Measurements from ENCODE around the gene PHLPP2. TPM values are rescaled to one million over a fixed set of nuclear protein-coding genes. Genes with fewer than 3 reads are reported as not detected.
"Not testable (repeated sequence)": the region's sequence is repeated elsewhere in the genome, so short reads cannot be mapped to it uniquely, and the experiment has no call there.

The PHLPP2 gene
- total RNA-seq, 1 experiment from 2014 or later = 10.5 TPM

DNA sequence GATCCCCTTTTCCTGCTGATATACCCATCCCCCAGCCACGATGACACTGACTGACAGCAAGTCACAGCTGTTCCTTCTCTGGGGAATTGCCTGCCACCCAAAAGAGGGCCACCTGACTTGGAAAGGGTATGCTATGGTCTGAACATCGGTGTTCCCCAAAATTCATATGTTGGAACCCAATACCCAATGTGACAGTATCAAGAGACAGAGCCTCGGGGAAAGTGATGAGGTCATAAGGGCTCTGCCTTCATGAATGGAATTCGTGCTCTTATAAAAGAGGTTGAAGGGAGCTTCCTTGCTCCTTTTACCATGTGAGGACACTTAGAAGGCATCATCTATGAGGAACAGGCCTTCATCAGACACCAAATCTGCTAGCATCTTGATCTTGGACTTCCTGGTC lies 106.1 kb downstream of the PHLPP2 start:
- Mint-ChIP-seq H3K4me3 (ENCODE audit: unreplicated experiment) (no peak overlapping the region), H3K4me1 (ENCODE audit: insufficient read depth, unreplicated experiment) (no peaks in the 10 kb centered on the region), H3K36me3 (ENCODE audit: insufficient read depth, unreplicated experiment) (no peaks in the 10 kb centered on the region), H3K27ac (ENCODE audit: low read depth, unreplicated experiment) (no peak overlapping the region), H3K27me3 (ENCODE audit: insufficient read depth, unreplicated experiment) (peaks cover 17% of the 10 kb centered on the region), H3K9me3 (ENCODE audit: unreplicated experiment) (no peaks in the 10 kb centered on the region)
- intact Hi-C loops (cut with micrococcal nuclease) = loop anchor here (10.0 kb wide), 1 partner anchor 114 kb away; no protein-coding TSS in a partner anchor
- no peak for DNase-seq (ENCODE audit: unreplicated experiment)
- no TSS peak for BruUV-seq (replicated peaks)
- ChIA-PET POLR2A (no interaction called here), CTCF (interaction anchor here (1.0 kb wide), 1 partner anchor 8 kb away, joined by 5 read pairs; no protein-coding TSS in a partner anchor)
- TF ChIP-seq, protein P1, sequence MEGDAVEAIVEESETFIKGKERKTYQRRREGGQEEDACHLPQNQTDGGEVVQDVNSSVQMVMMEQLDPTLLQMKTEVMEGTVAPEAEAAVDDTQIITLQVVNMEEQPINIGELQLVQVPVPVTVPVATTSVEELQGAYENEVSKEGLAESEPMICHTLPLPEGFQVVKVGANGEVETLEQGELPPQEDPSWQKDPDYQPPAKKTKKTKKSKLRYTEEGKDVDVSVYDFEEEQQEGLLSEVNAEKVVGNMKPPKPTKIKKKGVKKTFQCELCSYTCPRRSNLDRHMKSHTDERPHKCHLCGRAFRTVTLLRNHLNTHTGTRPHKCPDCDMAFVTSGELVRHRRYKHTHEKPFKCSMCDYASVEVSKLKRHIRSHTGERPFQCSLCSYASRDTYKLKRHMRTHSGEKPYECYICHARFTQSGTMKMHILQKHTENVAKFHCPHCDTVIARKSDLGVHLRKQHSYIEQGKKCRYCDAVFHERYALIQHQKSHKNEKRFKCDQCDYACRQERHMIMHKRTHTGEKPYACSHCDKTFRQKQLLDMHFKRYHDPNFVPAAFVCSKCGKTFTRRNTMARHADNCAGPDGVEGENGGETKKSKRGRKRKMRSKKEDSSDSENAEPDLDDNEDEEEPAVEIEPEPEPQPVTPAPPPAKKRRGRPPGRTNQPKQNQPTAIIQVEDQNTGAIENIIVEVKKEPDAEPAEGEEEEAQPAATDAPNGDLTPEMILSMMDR (IDR thresholded peaks at IDR 0.05; ENCODE audit: unreplicated experiment) = no peak

- H3K4me3 Mint-ChIP-seq (ENCODE audit: unreplicated experiment); POLR2A ChIA-PET; BruUV-seq (replicated peaks); DNase-seq (ENCODE audit: unreplicated experiment); H3K9me3 Mint-ChIP-seq (ENCODE audit: unreplicated experiment); H3K4me1 Mint-ChIP-seq (ENCODE audit: insufficient read depth, unreplicated experiment); H3K36me3 Mint-ChIP-seq (ENCODE audit: insufficient read depth, unreplicated experiment); H3K27ac Mint-ChIP-seq (ENCODE audit: low read depth, unreplicated experiment): not testable (repeated sequence)
- CTCF ChIA-PET = interaction anchor here (1.1 to 2.4 kb wide), 3 partner anchors 41 to 202 kb away, joined by 3 to 8 read pairs (median 7); no protein-coding TSS in a partner anchor
- peaks cover 17% of the 10 kb centered on the region for H3K27me3 Mint-ChIP-seq (ENCODE audit: insufficient read depth, unreplicated experiment)
- intact Hi-C loops (cut with micrococcal nuclease) = loop anchor here (10.0 kb wide), 1 partner anchor 110 kb away; no protein-coding TSS in a partner anchor
Observed at GRCh38 chr16:71614956-71615355, 109.5 kb downstream of the PHLPP2 start.

- Mint-ChIP-seq H3K4me1 (ENCODE audit: insufficient read depth, unreplicated experiment) (no peaks in the 10 kb centered on the region), H3K9me3 (ENCODE audit: unreplicated experiment) (no peaks in the 10 kb centered on the region), H3K27me3 (ENCODE audit: insufficient read depth, unreplicated experiment) (no peaks in the 10 kb centered on the region), H3K27ac (ENCODE audit: low read depth, unreplicated experiment) (no peak overlapping the region), H3K4me3 (ENCODE audit: unreplicated experiment) (no peak overlapping the region), H3K36me3 (ENCODE audit: insufficient read depth, unreplicated experiment) (no peaks in the 10 kb centered on the region)
- BruUV-seq (replicated peaks) = no TSS peak
- DNase-seq (ENCODE audit: unreplicated experiment) = peak; percentile 65
- TF ChIP-seq, protein P1 (IDR thresholded peaks at IDR 0.05; ENCODE audit: unreplicated experiment) = peak; percentile 90
- intact Hi-C loops (cut with micrococcal nuclease) = loop anchor here (1.0 to 10.0 kb wide), 3 partner anchors 46 to 199 kb away; no protein-coding TSS in a partner anchor
- CTCF ChIA-PET = interaction anchor here (0.6 to 3.3 kb wide), 59 partner anchors 9 to 351 kb away, joined by 3 to 50 read pairs (median 4); partner anchors contain the start of genes CHST4, MARVELD3 and TAT
- POLR2A ChIA-PET = interaction anchor here (0.6 to 1.6 kb wide), 5 partner anchors 15 to 151 kb away, joined by 3 to 4 read pairs (median 3); partner anchors contain the start of genes MARVELD3 and TAT
Observed at GRCh38 chr16:71610936-71611871, 113.3 kb downstream of the PHLPP2 start.

DNA sequence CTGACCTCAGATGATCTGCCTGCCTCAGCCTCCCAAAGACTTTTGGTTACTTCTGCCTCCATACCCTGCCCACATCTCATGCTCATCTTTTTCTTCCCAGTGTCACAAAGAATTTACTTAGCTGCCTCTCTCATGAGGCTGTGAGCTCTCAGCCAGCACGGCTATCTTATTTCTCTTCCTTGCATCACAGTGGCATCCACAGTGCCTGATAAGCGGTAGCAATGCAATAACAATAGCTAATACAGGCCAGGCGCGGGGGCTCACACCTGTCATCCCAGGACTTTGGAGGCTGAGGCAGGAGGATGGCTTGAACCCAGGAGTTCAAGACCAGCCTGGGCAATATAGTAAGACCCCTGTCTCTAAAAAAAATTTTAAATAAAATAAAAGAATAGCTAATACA lies 114.1 kb downstream of the PHLPP2 start:
- Mint-ChIP-seq H3K9me3 (ENCODE audit: unreplicated experiment) (no peaks in the 10 kb centered on the region), H3K27ac (ENCODE audit: low read depth, unreplicated experiment) (no peak overlapping the region), H3K36me3 (ENCODE audit: insufficient read depth, unreplicated experiment) (no peaks in the 10 kb centered on the region), H3K4me3 (ENCODE audit: unreplicated experiment) (no peak overlapping the region), H3K27me3 (ENCODE audit: insufficient read depth, unreplicated experiment) (no peaks in the 10 kb centered on the region), H3K4me1 (ENCODE audit: insufficient read depth, unreplicated experiment) (no peaks in the 10 kb centered on the region)
- intact Hi-C loops (cut with micrococcal nuclease) = loop anchor here (2.0 to 10.0 kb wide), 2 partner anchors 46 to 106 kb away; no protein-coding TSS in a partner anchor
- POLR2A ChIA-PET = interaction anchor here (0.8 to 1.6 kb wide), 3 partner anchors 15 to 150 kb away, joined by 3 to 4 read pairs (median 3); partner anchors contain the start of gene MARVELD3
- CTCF ChIA-PET = interaction anchor here (0.6 to 3.3 kb wide), 49 partner anchors 8 to 803 kb away, joined by 3 to 50 read pairs (median 5); partner anchors contain the start of genes CHST4, MARVELD3 and TAT
- BruUV-seq (replicated peaks) = no TSS peak
- TF ChIP-seq, protein P1 (IDR thresholded peaks at IDR 0.05; ENCODE audit: unreplicated experiment) = no peak
- DNase-seq (ENCODE audit: unreplicated experiment) = no peak

Measured in MCF 10A (cell line).